GM19238 (cell line): ENCODE measurements around the gene GALNT8.

Source experiments
- DNase-seq: peaks from one replicate; pipeline ENCODE4 v3.0.0; 2011; ENCODE audit warnings: low spot score; ENCODE audit not compliant: insufficient read length

Gene GALNT8

GRCh38 chr12:4796216-4796615, 76.0 kb downstream of the GALNT8 start:
- DNase-seq, result no peak

GRCh38 chr12:4796694-4797482, 76.7 kb downstream of the GALNT8 start:
- DNase-seq, result no peak

- no peak for DNase-seq
These were observed 80.4 kb downstream of the GALNT8 start for GRCh38 chr12:4800555-4800954.

GRCh38 chr12:4802841-4803240, 82.6 kb downstream of the GALNT8 start:
- no peak for DNase-seq

GRCh38 chr12:4806439-4807115, 86.4 kb downstream of the GALNT8 start:
- DNase-seq, result no peak

- DNase-seq, result no peak
These were observed 87.0 kb downstream of the GALNT8 start for GRCh38 chr12:4807116-4807783.

GRCh38 chr12:4807813-4808212, 87.6 kb downstream of the GALNT8 start:
- no peak for DNase-seq

GRCh38 chr12:4809013-4809448, 88.8 kb downstream of the GALNT8 start:
- DNase-seq, result no peak

GRCh38 chr12:4809449-4810218, 89.4 kb downstream of the GALNT8 start:
- no peak for DNase-seq

GRCh38 chr12:4810219-4810671, 90.0 kb downstream of the GALNT8 start:
- DNase-seq, result no peak

- DNase-seq, result no peak
These were observed 92.6 kb downstream of the GALNT8 start for GRCh38 chr12:4812624-4813327.

- no peak for DNase-seq
These were observed 93.5 kb downstream of the GALNT8 start for GRCh38 chr12:4813741-4814140.

GRCh38 chr12:4814485-4814884, 94.3 kb downstream of the GALNT8 start:
- no peak for DNase-seq

GRCh38 chr12:4816744-4817525, 96.7 kb downstream of the GALNT8 start:
- DNase-seq, result no peak

- DNase-seq, result no peak
These were observed 97.7 kb downstream of the GALNT8 start for GRCh38 chr12:4817880-4818279.

- DNase-seq, result peak; percentile 22
These were observed 99.5 kb downstream of the GALNT8 start for GRCh38 chr12:4819654-4820053.

- DNase-seq, result no peak
These were observed 100.8 kb downstream of the GALNT8 start for GRCh38 chr12:4820971-4821370.
